Trophoblast cell (in vitro differentiated cells and primary cell): Measurements from ENCODE around the gene TECPR1.

Experiments
- DNase-seq, 2 donors: peaks; one replicate each; pipeline ENCODE4 v3.0.0-alpha.2; 2016
- H2AFZ ChIP-seq: 2 replicates; pipeline ENCODE4 v1.6.1; 2013; ENCODE audit warnings: low read length, moderate library complexity, mild to moderate bottlenecking; ENCODE audit not compliant: insufficient read depth, poor library complexity
- H2AK5ac ChIP-seq: 2 replicates; pipeline ENCODE4 v1.6.1; 2013; ENCODE audit warnings: mild to moderate bottlenecking, low read length
- H2BK120ac ChIP-seq: 2 replicates; pipeline ENCODE4 v1.6.1; 2013; ENCODE audit warnings: low read length, mild to moderate bottlenecking, moderate library complexity; ENCODE audit not compliant: insufficient read depth, poor library complexity
- H2BK12ac ChIP-seq: 2 replicates; pipeline ENCODE4 v1.6.1; 2013; ENCODE audit warnings: mild to moderate bottlenecking, low read length, moderate library complexity
- H2BK5ac ChIP-seq: 2 replicates; pipeline ENCODE4 v1.6.1; 2013; ENCODE audit warnings: low read length, low read depth, moderate library complexity, mild to moderate bottlenecking; ENCODE audit not compliant: poor library complexity
- H3K14ac ChIP-seq: 2 replicates; pipeline ENCODE4 v1.6.1; 2013; ENCODE audit warnings: mild to moderate bottlenecking, low read length
- H3K18ac ChIP-seq: 2 replicates; pipeline ENCODE4 v1.6.1; 2013; ENCODE audit warnings: mild to moderate bottlenecking, low read length
- H3K23ac ChIP-seq: 2 replicates; pipeline ENCODE4 v1.6.1; 2013; ENCODE audit warnings: low read length
- H3K27ac ChIP-seq: 2 replicates; pipeline ENCODE4 v1.5.1; 2013; ENCODE audit warnings: low read depth, mild to moderate bottlenecking, inconsistent platforms, low read length, moderate library complexity
- H3K27me3 ChIP-seq: 2 replicates; pipeline ENCODE4 v1.6.1; 2013; ENCODE audit warnings: inconsistent platforms, mild to moderate bottlenecking, low read length, moderate library complexity; ENCODE audit not compliant: insufficient read depth
- H3K36me3 ChIP-seq, 2 experiments: 1 replicate in 1 of 2; 2 replicates in 1 of 2; pipeline ENCODE4 v1.6.1; 2013; ENCODE audit warnings: low read length in 2 of 2, mild to moderate bottlenecking in 2 of 2, moderate library complexity in 1 of 2; ENCODE audit not compliant: insufficient read depth in 2 of 2, control insufficient read depth in 1 of 2
- H3K4ac ChIP-seq: 2 replicates; pipeline ENCODE4 v1.6.1; 2013; ENCODE audit warnings: low read depth, mild to moderate bottlenecking, low read length, moderate library complexity
- H3K4me1 ChIP-seq, 2 experiments: 1 replicate in 1 of 2; 2 replicates in 1 of 2; pipeline ENCODE4 v1.6.1; 2013; ENCODE audit warnings: low read length in 2 of 2, mild to moderate bottlenecking in 2 of 2, moderate library complexity in 1 of 2; ENCODE audit not compliant: insufficient read depth in 2 of 2, control insufficient read depth in 1 of 2
- H3K4me2 ChIP-seq: 2 replicates; pipeline ENCODE4 v1.6.1; 2013; ENCODE audit warnings: inconsistent platforms, mild to moderate bottlenecking, low read length, moderate library complexity
- H3K4me3 ChIP-seq: 2 replicates; pipeline ENCODE4 v1.5.1; 2013; ENCODE audit warnings: mild to moderate bottlenecking, low read depth, low read length, inconsistent platforms
- H3K79me1 ChIP-seq: one replicate; pipeline ENCODE4 v1.6.1; 2013; ENCODE audit warnings: low read length
- H3K79me2 ChIP-seq: 2 replicates; pipeline ENCODE4 v1.6.1; 2013; ENCODE audit warnings: low read length, mild to moderate bottlenecking; ENCODE audit not compliant: control insufficient read depth, insufficient read depth, poor library complexity
- H3K9ac ChIP-seq: 2 replicates; pipeline ENCODE4 v1.6.1; 2013; ENCODE audit warnings: mild to moderate bottlenecking, low read length
- H3K9me3 ChIP-seq: 2 replicates; pipeline ENCODE4 v1.6.1; 2013; ENCODE audit warnings: low read depth, mild to moderate bottlenecking, control low read depth, inconsistent platforms, low read length; ENCODE audit not compliant: insufficient read depth
- H4K12ac ChIP-seq: 2 replicates; pipeline ENCODE4 v1.6.1; 2013; ENCODE audit warnings: low read depth, mild to moderate bottlenecking, low read length, moderate library complexity
- H4K8ac ChIP-seq: 2 replicates; pipeline ENCODE4 v1.6.1; 2013; ENCODE audit warnings: low read depth, mild to moderate bottlenecking, low read length, moderate library complexity
- H4K91ac ChIP-seq: one replicate; pipeline ENCODE4 v1.6.1; 2013; ENCODE audit warnings: low read depth, mild to moderate bottlenecking, low read length, moderate library complexity
- WGBS: extraction: QIAGEN DNeasy Blood & Tissue Kit; methylation state at CpG from one replicate; pipeline ENCODE4 v1.1.7; 2013; ENCODE audit warnings: missing lambda C conversion rate; ENCODE audit not compliant: insufficient read length, insufficient coverage; ENCODE audit errors: extremely low coverage; 5-methylcytosine and 5-hydroxymethylcytosine counted together

TECPR1 gene

DNA sequence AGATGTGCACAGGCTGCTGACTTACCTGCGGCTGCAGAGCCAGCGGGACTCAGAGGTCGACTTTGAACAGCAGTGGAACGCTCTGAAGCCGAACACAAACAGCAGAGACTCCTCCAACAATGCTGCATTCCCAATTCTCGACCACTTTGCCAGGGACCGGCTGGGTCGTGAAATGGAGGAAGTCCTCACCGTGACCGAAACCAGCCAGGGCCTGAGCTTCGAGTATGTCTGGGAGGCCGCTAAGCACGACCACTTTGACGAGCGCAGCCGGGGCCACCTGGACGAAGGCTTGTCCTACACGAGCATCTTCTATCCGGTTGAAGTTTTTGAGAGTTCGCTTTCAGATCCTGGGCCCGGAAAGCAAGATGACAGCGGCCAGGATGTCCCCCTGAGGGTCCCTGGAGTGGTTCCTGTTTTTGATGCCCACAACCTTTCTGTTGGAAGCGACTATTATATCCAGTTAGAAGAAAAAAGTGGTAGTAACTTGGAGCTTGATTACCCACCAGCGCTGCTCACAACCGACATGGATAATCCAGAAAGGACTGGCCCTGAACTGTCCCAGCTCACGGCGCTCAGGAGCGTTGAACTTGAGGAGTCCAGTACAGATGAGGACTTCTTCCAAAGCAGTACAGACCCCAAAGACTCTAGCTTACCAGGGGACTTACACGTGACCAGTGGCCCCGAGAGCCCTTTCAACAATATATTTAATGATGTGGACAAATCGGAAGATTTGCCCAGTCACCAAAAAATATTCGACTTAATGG lies 60.2 kb downstream of the TECPR1 start:
- no peaks in the 10 kb centered on the region for H3K4me1 ChIP-seq
- H3K9ac ChIP-seq: no peak overlapping the region
- no CpG with 5 or more reads among the region's 32 CpGs for WGBS

DNA sequence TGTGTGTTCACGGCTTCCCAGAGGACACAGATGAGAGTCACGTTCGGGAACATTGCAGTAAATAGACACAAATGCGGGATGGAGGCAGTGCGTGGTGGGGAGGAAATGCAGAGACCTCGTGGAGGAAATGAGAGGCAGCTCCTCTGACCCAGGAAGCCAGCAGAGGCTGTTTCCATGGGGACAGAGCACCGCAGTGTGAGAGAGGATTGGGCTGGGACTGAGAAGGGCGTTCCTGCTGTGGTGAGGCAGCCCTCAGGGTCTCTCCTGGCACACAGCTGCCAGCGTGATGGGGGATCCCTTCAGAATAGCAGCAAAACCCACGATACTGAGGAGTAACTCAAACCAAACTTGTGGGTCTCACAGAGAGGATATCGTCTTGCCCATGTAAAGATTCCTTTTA lies 62.5 kb downstream of the TECPR1 start:
- H3K9ac ChIP-seq: no peak overlapping the region
- no peak overlapping the region for H2BK12ac ChIP-seq
- no peak overlapping the region for H2BK120ac ChIP-seq
- no peaks in the 10 kb centered on the region for H3K27me3 ChIP-seq
- no peak overlapping the region for H2AFZ ChIP-seq
- H3K27ac ChIP-seq: no peak overlapping the region
- H3K18ac ChIP-seq: no peak overlapping the region
- H3K4me2 ChIP-seq: no peak overlapping the region
- no peaks in the 10 kb centered on the region for H3K4me1 ChIP-seq
- no peak overlapping the region for H4K12ac ChIP-seq
- H2BK5ac ChIP-seq: no peak overlapping the region
- H2AK5ac ChIP-seq: no peak overlapping the region
- no peaks in the 10 kb centered on the region for H3K9me3 ChIP-seq
- no peak overlapping the region for H3K23ac ChIP-seq
- H3K4me3 ChIP-seq: no peak overlapping the region
- H3K4ac ChIP-seq: no peak overlapping the region
- H3K79me2 ChIP-seq: no peaks in the 10 kb centered on the region
- H4K8ac ChIP-seq: no peak overlapping the region
- no peak for DNase-seq
- H3K14ac ChIP-seq: no peak overlapping the region
- WGBS: no CpG with 5 or more reads among the region's 11 CpGs
- H4K91ac ChIP-seq: no peak overlapping the region
- no peaks in the 10 kb centered on the region for H3K79me1 ChIP-seq
- peaks cover 28% of the 10 kb centered on the region in 2 experiments for H3K36me3 ChIP-seq

More for the DNA sequence above, 60.2 kb downstream of the TECPR1 start:
- no peak overlapping the region for H4K91ac ChIP-seq
- no peak overlapping the region for H2BK12ac ChIP-seq
- peaks cover 28 to 30% of the 10 kb centered on the region in 2 experiments for H3K36me3 ChIP-seq
- H3K27me3 ChIP-seq: no peaks in the 10 kb centered on the region
- H2AK5ac ChIP-seq: no peak overlapping the region
- no peak overlapping the region for H3K23ac ChIP-seq
- DNase-seq: no peak
- no peak overlapping the region for H2BK5ac ChIP-seq
- no peaks in the 10 kb centered on the region for H3K79me2 ChIP-seq
- H3K9me3 ChIP-seq: no peaks in the 10 kb centered on the region
- H3K18ac ChIP-seq: no peak overlapping the region
- H2BK120ac ChIP-seq: no peak overlapping the region
- no peak overlapping the region for H4K8ac ChIP-seq
- no peak overlapping the region for H3K14ac ChIP-seq
- no peak overlapping the region for H4K12ac ChIP-seq
- H3K4ac ChIP-seq: no peak overlapping the region
- no peak overlapping the region for H3K4me3 ChIP-seq
- no peak overlapping the region for H2AFZ ChIP-seq
- no peak overlapping the region for H3K4me2 ChIP-seq
- H3K79me1 ChIP-seq: no peaks in the 10 kb centered on the region
- H3K27ac ChIP-seq: no peak overlapping the region

DNA sequence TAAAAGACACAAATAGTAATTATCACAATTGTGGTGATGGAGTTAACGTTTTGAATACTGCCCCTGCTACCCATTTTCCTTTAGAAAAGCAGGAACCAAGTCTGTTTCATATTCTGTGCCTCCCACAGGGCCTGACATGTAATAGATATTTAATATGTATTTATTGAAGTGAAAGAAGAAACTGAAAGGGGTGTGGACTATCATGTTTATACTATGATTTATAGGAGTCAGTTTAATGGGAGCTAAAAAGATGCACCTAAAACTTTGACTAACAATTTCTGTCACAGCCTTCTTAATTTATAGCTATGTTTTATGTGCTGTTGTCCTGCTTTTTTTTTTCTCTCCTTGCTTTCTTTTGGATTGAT lies 64.9 kb downstream of the TECPR1 start:
- Histone ChIP-seq H3K79me2 (no peaks in the 10 kb centered on the region), H3K4me3 (no peak overlapping the region), H3K9ac (no peak overlapping the region), H4K12ac (no peak overlapping the region), H3K4ac (no peak overlapping the region), H3K4me2 (no peak overlapping the region), H3K23ac (no peak overlapping the region), H3K36me3 (peaks cover 10 to 11% of the 10 kb centered on the region in 2 experiments), H3K9me3 (no peaks in the 10 kb centered on the region), H2AFZ (no peak overlapping the region), H3K4me1 (no peaks in the 10 kb centered on the region), H4K91ac (no peak overlapping the region), H3K18ac (no peak overlapping the region), H2BK120ac (no peak overlapping the region), H2BK12ac (no peak overlapping the region), H2BK5ac (no peak overlapping the region), H3K14ac (no peak overlapping the region), H3K27me3 (no peaks in the 10 kb centered on the region), H4K8ac (no peak overlapping the region), H3K79me1 (no peaks in the 10 kb centered on the region), H2AK5ac (no peak overlapping the region), H3K27ac (no peak overlapping the region)
- no CpG with 5 or more reads among the region's 1 CpG for WGBS
- no peak for DNase-seq

DNA sequence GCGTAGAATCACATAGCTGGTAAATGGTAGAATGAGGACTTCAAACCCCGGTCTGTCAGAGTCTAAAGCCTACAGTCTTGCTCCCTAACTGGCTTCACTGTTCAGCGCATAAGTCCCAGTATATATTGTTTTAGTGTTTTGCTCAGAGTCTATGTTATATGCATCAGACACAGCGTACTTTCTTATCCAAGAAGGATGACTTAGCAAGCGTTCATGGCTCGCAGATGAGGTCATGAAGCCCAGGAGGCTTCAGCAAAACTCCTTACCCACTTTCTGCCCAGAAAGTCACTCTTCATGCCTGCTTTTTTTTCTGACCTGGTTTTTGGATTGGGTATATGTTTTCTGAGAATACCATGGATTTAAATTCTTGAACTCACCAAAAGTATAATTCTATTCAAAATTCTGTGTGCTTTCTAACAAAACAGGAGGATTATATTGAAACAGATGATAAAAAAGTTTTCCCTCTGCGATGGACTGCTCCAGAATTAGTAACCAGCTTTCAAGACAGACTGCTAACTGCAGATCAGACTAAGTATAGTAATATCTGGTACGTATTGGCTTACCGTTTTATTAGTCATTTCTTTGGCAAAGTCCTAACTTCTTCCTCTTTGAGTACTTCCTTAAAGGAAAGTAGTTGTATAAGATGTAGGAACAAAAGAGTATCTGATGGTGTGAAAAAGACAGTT lies 65.4 kb downstream of the TECPR1 start:
- Histone ChIP-seq H3K79me2 (no peaks in the 10 kb centered on the region), H3K14ac (no peak overlapping the region), H2BK5ac (no peak overlapping the region), H2BK120ac (no peak overlapping the region), H2AFZ (no peak overlapping the region), H2AK5ac (no peak overlapping the region), H3K9me3 (no peaks in the 10 kb centered on the region), H3K23ac (no peak overlapping the region), H3K4me1 (no peaks in the 10 kb centered on the region), H3K18ac (no peak overlapping the region), H3K4ac (no peak overlapping the region), H3K79me1 (no peaks in the 10 kb centered on the region), H4K91ac (no peak overlapping the region), H4K12ac (no peak overlapping the region), H3K9ac (no peak overlapping the region), H4K8ac (no peak overlapping the region), H3K27me3 (no peaks in the 10 kb centered on the region), H3K4me2 (no peak overlapping the region), H3K27ac (no peak overlapping the region), H3K36me3 (peaks cover 5 to 6% of the 10 kb centered on the region in 2 experiments), H2BK12ac (no peak overlapping the region), H3K4me3 (no peak overlapping the region)
- no peak for DNase-seq
- no CpG with 5 or more reads among the region's 9 CpGs for WGBS
